Brain pericyte (primary cell): ENCODE measurements around the gene UQCRQ.
A peak's percentile ranks its signal among the peaks of the same experiment; 100 is the strongest.

Experiments used
- DNase-seq: peaks from one replicate; pipeline ENCODE4 v3.0.0-alpha.2; 2012; ENCODE audit warnings: low read depth, low spot score

UQCRQ gene

DNA sequence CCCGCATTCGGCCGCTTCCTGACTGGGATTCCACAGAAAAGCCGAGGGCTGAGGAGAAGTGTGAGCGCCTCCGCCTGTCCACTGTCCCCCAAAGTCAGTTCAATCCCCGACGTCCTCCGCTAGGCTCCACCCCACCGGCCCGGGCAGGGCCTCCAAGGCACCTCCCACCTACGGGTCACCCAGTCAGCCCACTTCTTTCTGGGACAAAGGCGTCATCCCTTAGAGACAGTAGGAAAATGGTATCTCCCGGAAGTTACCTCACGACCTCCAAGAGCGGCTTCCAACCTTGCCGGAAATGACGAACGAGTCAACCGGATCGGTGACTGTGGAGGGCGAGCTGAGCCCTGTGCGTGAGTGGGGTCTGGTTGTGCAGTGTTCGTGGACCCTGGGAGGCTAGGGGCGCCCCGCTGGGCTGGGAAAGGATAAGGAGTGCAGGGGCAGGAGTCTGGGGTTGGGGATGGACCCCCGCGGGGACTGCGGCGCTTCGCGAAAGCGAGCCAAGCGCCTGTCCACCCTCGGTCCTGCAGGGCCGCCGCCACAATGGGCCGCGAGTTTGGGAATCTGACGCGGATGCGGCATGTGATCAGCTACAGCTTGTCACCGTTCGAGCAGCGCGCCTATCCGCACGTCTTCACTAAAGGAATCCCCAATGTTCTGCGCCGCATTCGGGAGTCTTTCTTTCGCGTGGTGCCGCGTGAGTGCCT is at the start of gene UQCRQ, which contains the start of gene GDF9:
Gene UQCRQ (plus strand): TSS at position 301 of the 704 bp plus-strand sequence. CDS start 240 bp downstream, at position 541.
Gene GDF9 (minus strand): TSS at position 128 of the 704 bp plus-strand sequence. CDS start 1,936 bp downstream, outside the sequence.
- DNase-seq: peak; percentile 97

DNA sequence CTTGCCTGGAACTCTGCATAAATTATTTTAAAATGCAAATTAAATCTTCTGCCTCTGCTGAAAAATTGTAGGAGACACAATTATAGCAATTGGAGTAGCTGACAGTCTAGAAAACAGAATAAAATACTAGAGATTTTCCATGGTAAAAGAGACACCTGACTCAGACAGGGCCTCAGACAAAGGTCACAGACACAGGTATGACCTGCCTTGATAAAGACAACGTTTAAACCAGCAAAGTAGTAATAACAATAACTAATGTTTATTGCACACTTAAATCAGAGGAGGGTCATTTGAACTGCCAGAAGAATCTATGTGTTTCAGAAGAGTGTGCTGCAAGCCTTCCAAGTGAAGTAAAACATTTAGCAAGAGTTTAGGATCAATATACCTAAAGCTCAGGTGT is 49.4 kb upstream of the UQCRQ start:
- DNase-seq: no peak

DNA sequence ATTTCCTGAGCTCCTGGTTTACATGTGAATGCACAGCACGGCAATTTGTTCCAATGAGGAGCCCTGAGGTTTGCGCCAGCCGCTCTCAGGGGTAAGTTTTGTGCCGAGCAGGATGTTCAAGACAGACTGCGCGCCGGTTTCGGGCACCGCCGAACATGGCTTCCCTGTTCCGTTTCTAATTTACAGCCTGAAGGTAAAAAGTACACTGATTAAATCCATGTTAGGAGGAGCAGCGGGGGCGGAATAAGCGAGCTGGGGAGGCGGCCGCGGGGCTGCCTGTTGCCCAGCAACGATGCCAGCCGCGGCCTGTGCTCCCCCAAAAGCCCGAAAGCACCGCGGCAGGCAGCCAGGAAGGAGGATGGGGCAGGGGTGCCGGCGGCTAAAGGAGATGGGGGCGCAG is 47.0 kb upstream of the UQCRQ start:
- DNase-seq: no peak

DNA sequence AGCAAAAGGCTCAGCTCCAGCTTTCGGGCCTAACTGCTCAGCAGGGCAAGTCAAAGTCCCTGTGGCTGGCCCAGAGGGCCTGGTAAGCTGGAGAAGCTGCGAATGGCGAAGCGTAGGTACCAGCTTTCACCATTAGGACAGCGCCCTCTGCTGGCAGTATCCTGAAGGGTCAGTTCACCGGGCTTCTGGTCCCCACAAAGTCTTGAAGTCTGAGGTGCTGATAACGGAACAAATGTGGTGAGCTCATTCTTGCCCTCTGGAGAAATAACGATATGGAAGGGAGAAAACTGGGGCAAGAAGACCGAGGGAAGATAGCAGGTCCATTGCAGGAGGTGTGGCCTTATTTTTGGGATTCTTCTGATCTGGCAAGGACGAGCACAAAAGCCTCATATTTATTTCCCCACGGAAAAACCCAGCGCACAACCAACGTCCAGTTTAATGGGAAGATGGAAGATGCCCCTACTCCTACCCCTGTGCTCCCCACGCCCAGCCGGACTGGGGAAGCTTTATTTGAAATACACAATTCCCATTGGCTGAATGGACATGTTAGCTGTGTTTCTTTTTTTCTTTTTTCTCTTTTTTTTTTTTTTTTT is 46.2 kb upstream of the UQCRQ start:
- DNase-seq: peak; percentile 67

DNA sequence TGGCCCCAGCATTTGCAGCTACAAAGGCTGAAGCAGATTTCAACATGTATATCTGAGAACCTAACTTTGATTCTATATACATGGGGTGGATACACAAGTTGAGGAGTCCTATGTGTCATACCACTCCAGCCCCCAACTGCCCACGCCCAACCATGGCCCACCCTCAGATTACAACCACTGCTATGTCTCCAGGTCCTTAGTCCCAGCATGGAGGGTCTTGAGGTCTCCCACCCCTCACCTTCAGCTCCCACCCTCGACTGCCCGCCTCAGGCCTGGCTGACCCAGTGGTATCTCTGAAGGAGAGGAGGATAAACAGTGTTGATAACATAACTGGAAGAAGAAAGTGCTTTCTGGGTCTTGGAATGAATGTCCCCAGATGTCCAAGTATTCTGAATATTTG is 45.1 kb upstream of the UQCRQ start:
- DNase-seq: no peak

DNA sequence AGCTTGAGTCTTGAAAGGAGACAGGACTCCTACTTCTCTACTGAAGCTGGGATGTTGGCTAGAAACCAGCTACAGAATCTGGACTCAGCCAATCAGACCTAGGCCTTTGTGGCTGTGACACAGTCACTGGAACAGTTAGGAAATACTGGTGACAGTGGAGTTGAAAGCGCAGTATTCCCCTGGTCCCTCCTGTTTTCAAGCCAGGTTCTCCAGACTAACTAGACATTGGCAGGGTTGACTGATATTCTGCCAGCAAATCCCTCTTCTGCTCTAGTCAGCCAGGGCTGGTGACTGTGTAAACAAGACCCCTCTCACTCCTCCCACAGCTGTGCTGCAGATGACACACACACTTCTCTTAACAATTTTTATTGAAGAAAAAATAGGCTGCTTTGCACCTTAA is 44.7 kb upstream of the UQCRQ start:
- no peak for DNase-seq

DNA sequence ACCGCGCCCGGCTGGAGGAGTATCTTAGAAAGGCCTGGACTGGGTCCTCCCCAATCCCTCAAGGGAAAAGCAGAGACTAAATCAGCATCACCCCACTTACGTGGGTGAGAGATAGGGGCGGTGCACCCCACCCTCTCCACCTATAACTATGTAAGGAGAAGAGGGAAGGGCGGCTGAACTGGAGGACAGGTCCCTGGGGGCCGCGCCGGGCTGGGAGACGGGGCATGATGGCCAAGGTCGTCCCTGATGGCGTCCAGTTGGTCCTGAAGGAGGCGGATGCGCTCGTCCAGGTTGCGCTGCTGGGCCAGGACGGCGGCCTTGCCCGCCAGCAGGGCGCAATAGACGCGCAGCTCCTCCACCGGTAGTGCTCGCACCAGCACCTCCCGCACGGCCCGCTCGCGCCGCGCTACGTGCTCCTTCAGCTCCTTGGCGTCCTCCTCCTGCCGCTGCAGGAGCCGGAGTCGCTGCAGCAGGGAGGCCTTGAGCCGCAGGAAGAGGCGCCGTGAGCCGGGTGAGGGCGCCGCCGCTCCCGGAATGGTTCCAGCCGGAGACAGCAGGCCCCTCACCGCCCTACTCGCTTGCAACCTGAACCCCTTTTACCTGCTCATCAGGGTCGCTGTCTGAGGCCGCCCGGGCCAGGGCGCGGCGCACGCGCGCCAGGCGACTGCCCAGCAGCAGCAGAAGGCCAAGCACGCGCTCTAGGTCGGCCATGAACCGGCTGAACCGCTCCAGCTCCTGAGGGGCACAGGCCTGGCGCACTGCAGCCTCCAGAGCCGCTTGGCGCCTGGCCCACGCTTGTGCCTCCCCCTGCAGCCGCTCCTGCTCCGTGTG is 43.6 kb upstream of the UQCRQ start:
- no peak for DNase-seq

DNA sequence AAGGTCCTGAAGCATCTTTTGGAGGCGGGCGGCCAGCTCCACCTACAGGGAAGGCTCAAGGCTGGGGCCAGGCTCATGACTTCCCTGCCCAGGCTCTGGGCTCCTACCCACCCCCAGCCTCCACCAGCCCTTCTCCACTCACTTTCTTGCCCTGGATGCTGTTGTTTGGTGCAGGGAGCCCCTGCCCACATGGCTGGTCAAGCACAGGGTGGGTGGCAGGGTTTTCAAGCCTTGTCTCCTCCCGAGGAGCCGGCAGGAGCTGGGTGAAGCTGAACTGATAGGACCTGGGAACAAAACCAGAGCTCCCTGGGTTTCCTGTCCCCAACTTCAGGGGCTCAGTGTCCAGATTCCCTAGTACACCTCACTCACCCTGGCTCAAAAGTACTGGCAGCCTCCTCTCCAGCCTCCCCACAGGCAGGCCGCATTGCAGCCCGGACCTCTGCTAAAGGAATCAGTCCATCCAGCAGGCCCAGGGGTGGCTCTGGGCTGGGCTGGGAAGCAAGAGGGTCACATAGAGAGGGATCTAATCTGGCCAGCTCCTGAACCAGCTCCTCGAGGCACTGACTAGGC is 42.9 kb upstream of the UQCRQ start:
- no peak for DNase-seq

DNA sequence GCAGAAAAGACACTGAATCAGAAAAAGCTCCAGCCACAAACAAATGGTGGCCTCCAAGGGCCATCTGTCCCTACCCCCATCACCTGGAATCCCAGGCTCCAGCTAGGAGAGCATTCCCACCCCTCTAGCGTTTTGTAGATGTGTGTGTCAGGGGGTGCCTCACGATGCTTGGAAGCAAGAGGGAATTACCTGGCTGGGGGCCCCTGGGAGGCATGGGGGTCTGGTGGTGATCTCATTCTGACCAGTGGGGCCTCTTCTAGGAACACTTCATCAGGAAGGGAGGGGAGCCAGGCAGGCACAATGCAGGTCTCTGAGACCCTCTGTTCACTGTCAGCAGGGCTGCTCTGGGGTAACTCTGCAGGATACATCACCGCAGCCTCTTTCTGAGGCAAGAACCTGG is 42.0 kb upstream of the UQCRQ start:
- no peak for DNase-seq

DNA sequence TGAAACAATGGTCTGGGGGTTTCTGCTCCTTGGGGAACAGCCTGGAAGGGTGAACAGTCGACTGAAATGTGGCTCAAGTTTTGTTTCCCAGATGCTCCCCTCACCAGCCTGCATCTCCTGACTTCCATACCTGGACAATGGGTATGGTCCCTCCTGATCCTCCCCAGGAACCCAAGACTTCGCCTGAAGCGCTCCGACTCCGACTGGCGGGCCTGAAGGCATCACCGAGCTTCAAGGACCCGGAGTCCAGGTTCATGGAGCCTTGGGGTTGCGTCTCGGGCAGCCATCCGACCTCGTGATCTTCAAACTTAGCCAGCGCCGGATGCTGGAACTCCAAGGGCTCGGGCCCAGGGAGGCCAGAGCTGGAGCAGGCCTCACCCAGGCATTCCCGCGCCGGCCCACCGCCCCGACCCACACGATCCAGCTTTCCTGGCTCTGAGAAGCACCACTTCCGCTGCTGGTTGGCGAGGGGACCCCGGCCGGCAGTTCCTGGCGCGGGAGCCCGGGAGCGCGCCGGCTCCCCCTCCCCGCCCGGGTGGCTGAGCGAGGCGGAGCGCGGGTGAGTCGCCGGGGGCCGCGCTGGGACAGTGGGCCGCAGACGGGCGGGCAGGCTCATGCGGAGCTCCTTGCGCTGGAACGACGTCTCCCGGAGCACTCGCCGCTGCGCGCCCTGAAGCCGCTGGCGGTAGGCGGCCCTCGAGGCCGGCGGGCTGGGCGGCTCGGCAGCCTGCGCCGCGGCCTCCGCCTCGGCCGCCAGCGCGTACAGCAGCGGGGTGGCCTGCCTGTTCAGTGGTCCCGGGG is 41.2 kb upstream of the UQCRQ start:
- no peak for DNase-seq

DNA sequence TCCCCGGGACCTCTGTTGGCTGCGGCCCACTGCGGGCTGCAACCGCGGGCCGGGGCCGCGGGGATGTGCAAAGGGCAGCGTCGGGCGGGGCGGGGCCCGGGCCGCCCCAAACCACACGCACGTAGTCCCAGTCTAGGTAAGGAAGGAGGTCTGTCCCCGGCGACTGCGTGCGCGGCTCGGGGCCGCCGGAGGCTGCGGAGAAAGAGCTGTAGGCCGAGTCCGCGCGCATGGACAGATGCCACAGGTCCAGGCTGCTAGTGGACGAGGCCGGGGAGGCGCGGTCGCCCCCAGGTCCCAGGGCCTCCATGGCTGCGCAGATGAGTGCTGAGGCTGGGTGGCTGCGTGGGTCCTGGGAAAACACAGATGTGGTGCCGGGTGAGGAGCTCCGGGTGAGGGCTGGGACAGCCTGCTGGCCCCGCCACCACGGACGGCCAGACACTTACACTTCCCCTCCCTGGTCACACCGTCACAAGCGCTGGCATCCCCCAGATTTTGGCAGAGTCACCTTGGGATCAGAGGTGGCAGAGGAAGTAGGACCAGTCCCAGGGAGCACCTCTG is 40.5 kb upstream of the UQCRQ start:
- DNase-seq: no peak

DNA sequence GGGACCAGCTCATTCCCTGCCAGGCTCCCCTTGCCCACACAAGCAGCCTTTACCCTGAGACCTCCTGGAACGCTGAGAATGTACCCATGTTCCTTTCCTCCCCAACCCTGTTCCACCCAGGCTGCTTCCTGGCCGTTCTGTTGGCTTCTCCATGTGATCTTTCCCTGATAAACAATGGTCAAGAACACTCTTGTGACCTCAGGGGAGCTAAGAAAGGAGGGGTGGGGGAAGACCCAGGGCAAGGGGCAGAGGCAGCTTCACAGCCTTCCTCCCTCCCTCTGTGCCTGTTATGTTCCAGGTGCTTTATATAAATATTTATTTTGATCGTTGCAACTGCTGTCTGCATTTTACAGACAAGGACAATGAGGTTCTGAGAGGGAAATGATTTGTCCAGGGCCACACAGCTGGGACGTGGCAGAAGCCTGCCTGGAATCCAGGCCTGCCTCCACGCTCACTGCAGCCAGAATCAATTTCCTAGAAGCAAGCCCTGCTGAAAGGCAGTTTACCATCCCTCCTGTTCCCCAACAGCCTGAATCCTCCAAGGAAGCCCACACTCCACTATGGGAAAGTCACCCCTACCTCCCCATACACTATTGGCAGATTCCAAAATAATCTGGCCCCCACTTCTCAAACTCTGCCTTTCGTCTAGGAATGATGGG is 39.9 kb upstream of the UQCRQ start:
- no peak for DNase-seq

DNA sequence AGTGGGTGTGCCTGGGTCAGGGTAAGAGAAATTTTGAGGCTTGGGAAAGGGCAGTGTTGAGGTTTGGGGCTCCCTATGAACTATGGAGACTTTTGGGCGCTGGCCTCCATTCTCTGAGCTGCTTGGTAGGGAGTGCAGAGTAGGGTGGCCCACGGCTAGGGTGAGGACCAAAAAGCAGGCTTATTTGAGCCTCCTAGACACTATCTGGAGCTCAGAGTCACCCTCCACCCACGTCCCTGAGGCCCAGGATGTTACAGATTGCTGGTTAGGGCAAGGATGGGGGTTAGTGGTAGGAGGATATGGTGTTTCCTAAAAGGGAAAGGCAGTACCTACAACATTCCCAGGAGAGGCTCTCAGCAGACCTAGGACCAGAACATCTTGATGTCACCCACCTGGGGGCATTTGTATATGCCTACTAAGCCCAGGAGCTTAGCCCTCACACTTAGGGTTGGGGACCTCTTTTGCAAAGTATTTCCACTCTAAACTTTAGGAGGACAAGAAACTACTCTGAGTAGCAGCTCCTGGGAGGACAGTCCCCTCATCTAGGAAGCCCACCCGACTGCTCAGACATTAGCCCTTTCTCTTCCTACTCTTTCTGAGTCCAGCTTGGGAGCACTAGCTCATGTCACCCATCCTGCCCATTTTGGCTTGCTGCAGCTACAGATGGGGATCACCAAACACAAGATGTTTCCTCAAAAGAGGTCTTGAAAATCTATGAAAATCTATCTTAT is 38.3 kb upstream of the UQCRQ start:
- DNase-seq: no peak

DNA sequence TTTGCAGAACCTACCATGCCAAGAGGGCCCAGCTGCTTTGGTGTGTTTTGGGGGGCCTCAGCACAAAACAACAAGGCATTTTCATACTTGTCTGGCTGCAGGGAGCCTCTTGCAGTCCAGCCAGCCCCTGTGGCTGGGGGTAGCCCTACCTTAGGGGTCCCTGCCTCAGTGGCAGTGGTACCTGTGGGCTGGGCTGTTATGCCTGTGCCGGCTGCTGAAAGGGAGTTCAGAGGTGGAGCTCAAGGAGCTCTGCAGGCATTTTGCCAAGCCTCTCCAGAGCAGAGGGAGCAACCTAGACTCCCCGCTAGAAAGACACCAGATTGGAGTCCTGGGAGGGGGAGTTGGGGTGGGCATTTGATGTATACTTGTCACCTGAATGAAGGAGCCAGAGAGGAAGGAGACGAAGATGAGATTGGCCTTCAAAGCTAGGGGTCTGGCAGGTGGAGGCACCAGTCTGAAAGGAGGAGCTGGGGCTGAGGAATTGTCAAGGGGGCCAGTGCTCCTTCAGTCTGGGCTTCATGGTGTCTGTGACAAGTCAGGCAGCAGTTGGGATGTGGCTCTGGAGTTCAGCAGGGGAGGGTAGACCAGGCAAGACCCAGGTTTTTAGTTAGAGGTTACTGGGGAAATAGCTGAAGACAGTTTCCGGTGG is 37.5 kb upstream of the UQCRQ start:
- no peak for DNase-seq

DNA sequence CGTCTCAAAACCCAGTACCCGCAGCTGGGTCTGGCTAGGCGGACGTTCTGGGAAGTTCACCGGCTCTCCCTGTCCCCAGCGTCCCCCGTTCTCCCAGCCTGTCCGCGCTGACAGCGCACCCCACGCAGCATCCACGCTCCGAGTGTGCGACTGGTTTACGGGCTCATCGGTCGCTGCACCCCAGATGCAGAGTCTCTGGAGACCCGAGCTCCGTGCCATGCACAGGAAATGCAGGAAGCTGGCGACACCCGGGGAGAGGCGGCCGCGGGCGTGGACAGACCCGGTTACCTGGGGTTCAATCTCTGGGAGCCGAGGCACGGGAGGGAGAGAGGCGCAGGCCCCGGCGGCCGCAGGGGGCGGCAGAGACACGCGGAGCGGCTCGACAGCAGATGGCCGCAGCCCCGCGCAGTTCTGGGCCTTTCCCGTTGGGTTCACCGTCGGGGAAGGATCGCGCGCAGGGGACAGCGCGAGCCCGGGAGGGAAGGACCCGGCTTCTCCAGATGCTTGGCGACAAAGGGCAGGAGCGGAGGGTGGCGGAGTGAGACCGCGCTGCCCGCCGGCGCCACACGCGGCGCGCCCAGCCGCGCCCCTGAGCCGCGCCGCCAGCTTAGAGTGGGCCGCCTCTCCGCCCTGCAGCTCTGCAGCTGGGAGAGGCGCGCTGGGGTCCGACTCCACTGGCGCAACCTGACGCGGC is 36.6 kb upstream of the UQCRQ start:
- no peak for DNase-seq

DNA sequence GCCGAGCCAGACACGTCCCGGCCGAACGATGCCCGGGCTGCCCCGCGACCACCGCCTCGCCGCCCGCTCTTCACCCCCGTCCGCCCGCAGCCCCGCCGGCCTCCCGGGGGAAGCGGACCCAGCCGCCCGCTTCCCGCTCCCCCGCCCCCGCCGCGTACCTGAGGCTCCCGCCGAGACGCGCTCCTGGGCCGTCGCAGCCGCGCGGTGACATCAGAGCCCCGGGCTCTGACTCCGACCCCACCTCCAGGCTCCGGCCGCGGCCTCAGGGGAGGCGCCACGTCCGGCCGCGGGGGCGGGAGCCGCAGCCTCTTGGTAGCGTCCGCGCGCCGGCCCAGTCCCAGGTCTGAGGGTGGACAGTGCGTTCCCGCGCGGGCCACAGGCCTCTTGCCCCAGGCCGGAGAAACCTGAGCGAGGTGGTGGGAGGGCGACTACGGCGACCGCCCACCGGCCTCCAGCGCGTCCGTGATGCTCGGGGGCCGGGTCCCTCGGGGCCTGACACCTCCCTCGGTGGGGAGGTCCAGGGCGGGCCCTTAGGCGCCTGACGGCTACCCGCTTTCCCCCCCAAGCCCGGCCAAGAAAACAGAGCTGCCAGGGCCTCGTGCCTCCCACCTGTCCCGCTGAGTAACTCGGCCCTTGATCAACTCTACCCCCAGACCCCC is 35.9 kb upstream of the UQCRQ start, which contains the start of gene SHROOM1:
Gene SHROOM1 (minus strand): TSS at position 212 of the 659 bp plus-strand sequence. CDS start 4,507 bp downstream, outside the sequence.
- DNase-seq: no peak

DNA sequence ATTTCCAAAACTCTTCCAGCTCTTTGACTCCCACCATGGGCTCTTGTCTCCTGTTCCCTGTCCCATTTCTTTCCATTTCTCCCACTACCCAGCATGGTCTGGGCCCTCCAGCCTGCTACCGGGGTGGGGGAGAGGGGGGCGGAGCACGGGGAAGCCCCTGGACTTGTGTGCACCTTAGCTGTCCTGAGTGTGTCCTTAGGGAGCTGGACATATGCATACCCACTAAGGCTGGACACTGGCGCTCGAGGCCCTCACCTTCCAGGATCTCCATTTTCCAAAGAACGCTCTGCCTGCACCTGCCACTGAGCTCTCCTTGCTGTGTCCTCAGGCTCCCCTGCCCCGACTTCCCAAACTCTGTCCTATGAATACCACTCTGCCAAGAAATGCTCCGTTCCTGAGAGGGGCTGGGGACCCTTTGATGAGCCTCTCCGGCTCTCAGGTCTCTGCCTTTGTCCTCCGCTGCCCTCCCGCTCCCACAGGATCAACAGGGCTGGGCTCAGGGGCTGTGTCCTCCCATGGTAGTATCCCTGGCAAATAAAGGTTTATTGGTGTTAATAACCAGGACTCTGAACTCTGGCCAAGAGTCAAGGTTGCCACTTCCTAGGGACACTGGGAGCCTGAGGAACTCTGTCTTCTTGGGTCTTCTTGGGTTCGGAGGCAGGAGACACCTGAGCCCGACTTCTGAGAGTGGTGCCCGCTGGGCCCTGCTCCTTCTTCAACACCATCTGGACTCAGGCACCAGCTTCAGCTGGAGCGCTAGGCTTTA is 35.2 kb upstream of the UQCRQ start:
- DNase-seq: no peak
